GM12875 (cell line): Measurements from ENCODE around the gene ST14.

ENCODE experiments used
- H3K4me3 ChIP-seq: one replicate; pipeline ENCODE4 v1.5.1; 2011; ENCODE audit warnings: low read depth, low read length, control low read depth
- TF ChIP-seq, protein P1 (sequence below): IDR thresholded peaks from 2 replicates; pipeline ENCODE4 v1.5.1; 2011; ENCODE audit warnings: low read depth, mild to moderate bottlenecking, control low read depth, inconsistent platforms, low read length, moderate library complexity, borderline replicate concordance; ENCODE audit not compliant: insufficient read depth

ST14 gene

GRCh38 chr11:130159657-130160497, at the start of gene ST14:
Gene ST14 (plus strand): TSS chr11:130159782. CDS start chr11:130159980, 198 bp downstream.
- TF ChIP-seq, protein P1, sequence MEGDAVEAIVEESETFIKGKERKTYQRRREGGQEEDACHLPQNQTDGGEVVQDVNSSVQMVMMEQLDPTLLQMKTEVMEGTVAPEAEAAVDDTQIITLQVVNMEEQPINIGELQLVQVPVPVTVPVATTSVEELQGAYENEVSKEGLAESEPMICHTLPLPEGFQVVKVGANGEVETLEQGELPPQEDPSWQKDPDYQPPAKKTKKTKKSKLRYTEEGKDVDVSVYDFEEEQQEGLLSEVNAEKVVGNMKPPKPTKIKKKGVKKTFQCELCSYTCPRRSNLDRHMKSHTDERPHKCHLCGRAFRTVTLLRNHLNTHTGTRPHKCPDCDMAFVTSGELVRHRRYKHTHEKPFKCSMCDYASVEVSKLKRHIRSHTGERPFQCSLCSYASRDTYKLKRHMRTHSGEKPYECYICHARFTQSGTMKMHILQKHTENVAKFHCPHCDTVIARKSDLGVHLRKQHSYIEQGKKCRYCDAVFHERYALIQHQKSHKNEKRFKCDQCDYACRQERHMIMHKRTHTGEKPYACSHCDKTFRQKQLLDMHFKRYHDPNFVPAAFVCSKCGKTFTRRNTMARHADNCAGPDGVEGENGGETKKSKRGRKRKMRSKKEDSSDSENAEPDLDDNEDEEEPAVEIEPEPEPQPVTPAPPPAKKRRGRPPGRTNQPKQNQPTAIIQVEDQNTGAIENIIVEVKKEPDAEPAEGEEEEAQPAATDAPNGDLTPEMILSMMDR, result no peak
- no peak within 1 kb of the TSS for H3K4me3 ChIP-seq

DNA sequence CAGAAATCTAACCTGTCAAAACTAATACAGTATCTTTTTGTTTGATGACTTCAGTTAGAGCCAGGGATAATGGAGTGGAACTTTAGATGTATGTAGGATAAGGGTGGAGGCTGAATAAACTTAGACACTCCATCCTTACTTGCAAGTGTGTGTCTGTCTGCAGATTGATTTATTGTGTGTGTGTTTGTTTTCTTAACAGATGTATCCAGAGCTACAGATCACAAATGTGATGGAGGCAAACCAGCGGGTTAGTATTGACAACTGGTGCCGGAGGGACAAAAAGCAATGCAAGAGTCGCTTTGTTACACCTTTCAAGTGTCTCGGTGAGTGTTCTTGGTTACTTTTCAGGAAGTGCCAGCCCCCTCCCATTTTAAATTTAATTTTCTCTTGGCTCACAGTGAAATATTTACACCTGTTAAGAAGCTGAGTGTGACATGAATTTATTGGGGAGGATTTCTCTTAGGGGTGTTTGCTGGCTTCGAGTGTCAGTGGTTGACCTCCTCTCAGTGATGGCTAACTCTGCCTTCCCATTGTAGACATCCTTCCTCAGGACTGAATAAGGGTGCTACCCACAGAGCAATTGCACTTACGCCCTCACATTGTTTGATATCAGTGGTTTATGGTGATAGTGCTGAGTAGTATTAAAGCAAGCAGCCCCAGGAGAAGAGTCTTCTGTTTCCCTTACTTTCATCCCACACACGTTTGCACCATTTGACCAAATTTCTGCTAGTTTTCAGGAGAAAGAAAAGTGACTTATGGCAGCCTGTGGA, 49.1 kb upstream of the ST14 start:
- no peak overlapping the region for H3K4me3 ChIP-seq
- TF ChIP-seq, protein P1, result no peak

DNA sequence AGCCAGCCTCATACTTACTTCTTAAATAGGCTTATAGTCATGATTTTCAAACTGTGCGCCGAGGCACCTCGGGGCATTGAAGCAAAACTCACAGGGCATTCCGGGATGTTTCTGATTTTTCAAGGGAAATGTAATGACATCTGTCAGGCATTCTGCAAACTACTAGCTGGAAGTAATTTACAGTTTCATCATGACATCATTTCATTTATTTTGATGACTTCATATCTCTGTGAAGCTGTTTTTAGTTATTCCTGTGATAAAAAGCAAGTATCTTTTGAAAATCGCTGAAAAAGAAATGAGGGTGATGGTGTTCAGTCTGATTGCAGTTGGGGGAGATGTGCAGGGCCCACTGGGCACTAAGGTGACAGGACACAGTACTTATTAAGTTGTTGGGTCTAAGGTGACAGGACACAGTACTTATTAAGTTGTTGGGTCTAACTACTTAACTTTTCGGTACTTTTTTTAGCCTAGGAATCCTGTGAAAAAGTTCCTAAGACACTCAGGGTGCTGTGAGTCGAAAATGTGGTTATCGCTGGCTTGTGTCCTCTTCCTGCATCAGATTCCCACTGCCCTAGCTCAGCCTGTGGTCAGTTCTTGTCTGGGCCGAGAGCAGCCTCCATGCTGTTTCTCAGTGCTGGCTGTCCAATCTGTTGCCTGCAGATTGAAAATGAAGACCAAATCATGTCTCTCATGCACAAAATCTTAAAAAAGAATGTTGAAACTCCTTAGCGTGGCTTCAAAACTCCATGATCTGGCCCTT, 47.3 kb upstream of the ST14 start:
- no peak overlapping the region for H3K4me3 ChIP-seq
- TF ChIP-seq, protein P1, result no peak

- TF ChIP-seq, protein P1, result no peak
- H3K4me3 ChIP-seq, result no peak overlapping the region
Observed at GRCh38 chr11:130114281-130114680, 45.3 kb upstream of the ST14 start.

- TF ChIP-seq, protein P1, result no peak
- no peak overlapping the region for H3K4me3 ChIP-seq
Observed at GRCh38 chr11:130114726-130115125, 44.9 kb upstream of the ST14 start.

DNA sequence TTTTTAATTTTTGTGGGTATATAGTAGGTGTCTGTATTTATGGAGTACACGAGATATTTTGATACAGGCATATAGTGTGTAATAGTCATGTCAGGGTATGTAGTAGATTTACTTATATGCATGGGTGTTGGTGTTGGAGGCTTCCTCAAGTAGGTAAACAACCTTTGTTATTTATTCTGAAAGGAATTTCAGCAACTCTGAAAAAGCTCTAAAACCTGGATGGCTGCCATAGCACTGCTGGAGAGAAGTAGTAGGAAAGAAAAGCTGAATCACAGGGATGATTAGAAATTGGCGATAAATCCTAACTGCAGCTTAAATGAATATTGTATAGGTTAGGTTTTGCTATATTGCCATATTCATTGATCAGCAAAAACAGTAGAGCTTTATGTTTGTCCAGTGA, 44.4 kb upstream of the ST14 start:
- H3K4me3 ChIP-seq, result no peak overlapping the region
- TF ChIP-seq, protein P1, result no peak
